Nephron progenitor cell (in vitro differentiated cells): ENCODE measurements around the gene PRRG1.

Source experiments
- DNase-seq: peaks from one replicate; pipeline ENCODE4 v3.0.0; 2021
- H3K27ac Mint-ChIP-seq: 2 replicates; pipeline ENCODE4 v1.8.0; 2021; ENCODE audit warnings: mild to moderate bottlenecking, moderate library complexity, mixed read lengths
- H3K27me3 Mint-ChIP-seq: 2 replicates; pipeline ENCODE4 v1.8.0; 2021; ENCODE audit warnings: mild to moderate bottlenecking, low read depth, mixed read lengths; ENCODE audit not compliant: poor library complexity
- H3K36me3 Mint-ChIP-seq: 2 replicates; pipeline ENCODE4 v1.8.0; 2021; ENCODE audit warnings: low read depth, mixed read lengths
- H3K4me1 Mint-ChIP-seq: 2 replicates; pipeline ENCODE4 v1.8.0; 2021; ENCODE audit warnings: mixed read lengths
- H3K4me3 Mint-ChIP-seq: 2 replicates; pipeline ENCODE4 v1.8.0; 2021; ENCODE audit warnings: mild to moderate bottlenecking, moderate library complexity, mixed read lengths
- H3K9me3 Mint-ChIP-seq: 2 replicates; pipeline ENCODE4 v1.8.0; 2021; ENCODE audit warnings: mild to moderate bottlenecking, moderate library complexity, mixed read lengths
- TF ChIP-seq, protein P1 (sequence below): fragments of 200-600 bp; sonication (generic); IDR thresholded peaks from 2 replicates; pipeline ENCODE4 v1.5.0; 2021; ENCODE audit warnings: antibody characterized with exemption

PRRG1 gene

DNA sequence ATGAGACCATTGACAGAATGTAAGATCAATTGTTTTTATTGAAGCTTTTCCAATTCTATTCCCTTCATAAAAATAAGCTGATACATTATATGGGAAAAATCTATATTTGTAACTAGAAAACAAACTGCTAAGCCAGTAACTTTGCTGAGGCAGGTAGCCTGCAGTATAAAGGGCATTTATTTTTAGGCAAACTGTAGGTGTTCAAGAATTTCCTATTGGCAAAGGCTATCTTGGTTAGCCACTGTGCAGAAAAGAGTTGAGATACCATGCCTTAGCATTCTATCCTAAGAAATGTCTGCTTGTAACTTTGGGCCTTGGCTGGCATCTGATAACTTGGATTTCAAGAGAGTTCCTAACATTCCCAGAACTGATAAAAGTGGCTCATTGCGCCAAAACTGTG lies 18.5 kb upstream of the PRRG1 start:
- H3K27me3 Mint-ChIP-seq, result peaks cover 2% of the 10 kb centered on the region
- no peak overlapping the region for H3K27ac Mint-ChIP-seq
- H3K4me3 Mint-ChIP-seq, result no peak overlapping the region
- no peak for DNase-seq
- H3K36me3 Mint-ChIP-seq, result no peaks in the 10 kb centered on the region
- TF ChIP-seq, protein P1, sequence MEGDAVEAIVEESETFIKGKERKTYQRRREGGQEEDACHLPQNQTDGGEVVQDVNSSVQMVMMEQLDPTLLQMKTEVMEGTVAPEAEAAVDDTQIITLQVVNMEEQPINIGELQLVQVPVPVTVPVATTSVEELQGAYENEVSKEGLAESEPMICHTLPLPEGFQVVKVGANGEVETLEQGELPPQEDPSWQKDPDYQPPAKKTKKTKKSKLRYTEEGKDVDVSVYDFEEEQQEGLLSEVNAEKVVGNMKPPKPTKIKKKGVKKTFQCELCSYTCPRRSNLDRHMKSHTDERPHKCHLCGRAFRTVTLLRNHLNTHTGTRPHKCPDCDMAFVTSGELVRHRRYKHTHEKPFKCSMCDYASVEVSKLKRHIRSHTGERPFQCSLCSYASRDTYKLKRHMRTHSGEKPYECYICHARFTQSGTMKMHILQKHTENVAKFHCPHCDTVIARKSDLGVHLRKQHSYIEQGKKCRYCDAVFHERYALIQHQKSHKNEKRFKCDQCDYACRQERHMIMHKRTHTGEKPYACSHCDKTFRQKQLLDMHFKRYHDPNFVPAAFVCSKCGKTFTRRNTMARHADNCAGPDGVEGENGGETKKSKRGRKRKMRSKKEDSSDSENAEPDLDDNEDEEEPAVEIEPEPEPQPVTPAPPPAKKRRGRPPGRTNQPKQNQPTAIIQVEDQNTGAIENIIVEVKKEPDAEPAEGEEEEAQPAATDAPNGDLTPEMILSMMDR, result no peak
- no peaks in the 10 kb centered on the region for H3K4me1 Mint-ChIP-seq
- peaks cover 8% of the 10 kb centered on the region for H3K9me3 Mint-ChIP-seq

DNA sequence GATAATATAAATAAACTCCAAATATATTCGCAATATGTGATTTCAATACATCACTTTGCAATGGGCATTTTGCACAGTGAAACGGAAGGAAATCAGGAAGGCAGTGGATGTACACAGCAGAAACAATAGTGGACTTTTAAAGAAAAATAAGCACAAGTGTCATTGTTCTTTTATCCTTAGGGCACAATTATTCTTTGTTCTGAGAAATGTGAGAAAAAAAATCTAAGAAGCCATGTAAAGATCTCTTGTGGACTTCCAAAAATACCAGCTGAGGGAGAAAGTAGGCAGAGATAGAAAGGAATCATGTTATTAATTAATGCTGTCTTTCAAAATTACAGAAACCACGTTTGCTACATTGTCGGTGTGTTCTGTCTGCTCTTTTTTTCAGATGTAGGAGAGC lies 17.6 kb upstream of the PRRG1 start:
- Mint-ChIP-seq H3K27me3 (peaks cover 2% of the 10 kb centered on the region), H3K4me1 (no peaks in the 10 kb centered on the region), H3K27ac (no peak overlapping the region)

DNA sequence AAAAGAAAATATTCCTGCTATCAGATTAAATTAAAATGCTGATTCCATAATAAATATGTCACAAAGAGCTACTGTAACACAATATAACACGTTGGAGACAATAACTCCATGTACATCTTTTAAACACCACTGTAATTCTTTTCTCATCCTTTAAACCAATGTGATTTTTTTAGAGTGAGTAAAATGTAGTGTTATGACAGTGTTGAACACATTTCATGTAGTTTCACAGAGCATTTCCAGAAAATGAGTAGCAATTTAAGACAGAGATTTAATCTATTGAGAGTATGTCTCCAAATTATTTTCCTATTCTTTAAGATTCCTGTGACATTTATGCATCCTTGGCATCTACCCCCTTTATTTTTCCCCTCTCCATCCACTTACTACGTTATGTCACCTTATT lies 17.1 kb upstream of the PRRG1 start:
- H3K36me3 Mint-ChIP-seq, result no peaks in the 10 kb centered on the region
- H3K4me1 Mint-ChIP-seq, result no peaks in the 10 kb centered on the region
- no peak overlapping the region for H3K4me3 Mint-ChIP-seq
- TF ChIP-seq, protein P1, result no peak
- no peaks in the 10 kb centered on the region for H3K27me3 Mint-ChIP-seq
- no peaks in the 10 kb centered on the region for H3K9me3 Mint-ChIP-seq
- DNase-seq, result no peak
- H3K27ac Mint-ChIP-seq, result no peak overlapping the region

More for the DNA sequence above, 17.6 kb upstream of the PRRG1 start:
- TF ChIP-seq, protein P1, result no peak
- H3K36me3 Mint-ChIP-seq, result no peaks in the 10 kb centered on the region
- no peak for DNase-seq
- H3K9me3 Mint-ChIP-seq, result no peaks in the 10 kb centered on the region
- no peak overlapping the region for H3K4me3 Mint-ChIP-seq

DNA sequence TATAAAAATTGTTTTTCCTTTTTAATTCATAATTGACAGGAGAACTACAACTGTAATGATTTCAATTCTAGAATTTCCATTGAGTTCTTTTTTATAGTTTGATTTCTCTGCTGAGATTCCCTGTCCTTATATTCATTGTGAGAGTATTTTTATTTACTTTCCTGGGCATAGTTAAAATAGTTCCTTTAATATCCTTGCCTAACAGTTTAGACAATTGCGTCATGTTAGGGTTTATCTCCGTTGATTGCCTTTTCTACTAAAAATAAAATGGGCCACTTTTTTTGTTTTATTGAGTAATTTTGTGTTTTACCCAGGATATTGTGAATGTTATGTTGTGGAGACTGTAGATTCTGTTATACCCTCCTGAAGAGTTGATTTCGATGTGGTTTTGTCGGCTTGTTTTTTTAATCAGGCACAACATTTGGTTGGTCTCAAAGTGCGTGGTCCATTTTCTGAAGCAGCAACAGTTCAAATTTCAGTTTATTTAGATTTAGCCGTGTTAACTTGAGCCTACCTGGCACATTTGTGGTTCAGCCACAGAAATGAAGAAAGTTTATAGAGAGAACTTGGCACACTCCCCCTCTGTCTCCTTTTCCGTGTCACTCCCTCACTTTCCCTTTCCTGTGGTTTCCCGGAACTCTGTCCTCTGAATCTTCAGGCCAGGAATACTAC lies 16.0 kb upstream of the PRRG1 start:
- no peaks in the 10 kb centered on the region for H3K27me3 Mint-ChIP-seq
- H3K9me3 Mint-ChIP-seq, result no peaks in the 10 kb centered on the region
- TF ChIP-seq, protein P1, result no peak
- H3K27ac Mint-ChIP-seq, result no peak overlapping the region
- DNase-seq, result no peak
- H3K4me1 Mint-ChIP-seq, result no peaks in the 10 kb centered on the region
- H3K4me3 Mint-ChIP-seq, result no peak overlapping the region
- H3K36me3 Mint-ChIP-seq, result no peaks in the 10 kb centered on the region

DNA sequence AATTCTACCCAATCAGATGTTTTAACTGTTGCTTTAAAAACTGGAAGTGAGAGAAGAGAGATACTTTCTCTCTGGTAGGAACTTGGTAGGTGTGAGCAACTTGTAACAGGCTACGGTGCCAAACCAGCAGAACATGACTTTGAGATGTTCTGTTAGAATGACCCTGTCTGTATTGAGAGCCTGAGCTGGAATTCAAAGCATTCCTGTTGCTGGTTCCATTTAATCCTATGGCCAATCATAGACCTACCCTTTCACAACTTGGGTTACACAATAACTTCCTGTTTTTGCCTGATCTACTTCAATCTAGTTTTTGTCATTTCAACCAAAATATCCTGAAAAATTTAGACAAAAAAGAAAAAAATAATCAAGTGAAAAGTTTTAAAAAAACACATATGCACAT lies 1.7 kb upstream of the PRRG1 start:
- Mint-ChIP-seq H3K36me3 (no peaks in the 10 kb centered on the region), H3K4me3 (no peak overlapping the region), H3K9me3 (peaks cover 15% of the 10 kb centered on the region), H3K27ac (no peak overlapping the region), H3K4me1 (peaks cover 11% of the 10 kb centered on the region), H3K27me3 (peaks cover 4% of the 10 kb centered on the region)
- DNase-seq, result no peak
- TF ChIP-seq, protein P1, result no peak

DNA sequence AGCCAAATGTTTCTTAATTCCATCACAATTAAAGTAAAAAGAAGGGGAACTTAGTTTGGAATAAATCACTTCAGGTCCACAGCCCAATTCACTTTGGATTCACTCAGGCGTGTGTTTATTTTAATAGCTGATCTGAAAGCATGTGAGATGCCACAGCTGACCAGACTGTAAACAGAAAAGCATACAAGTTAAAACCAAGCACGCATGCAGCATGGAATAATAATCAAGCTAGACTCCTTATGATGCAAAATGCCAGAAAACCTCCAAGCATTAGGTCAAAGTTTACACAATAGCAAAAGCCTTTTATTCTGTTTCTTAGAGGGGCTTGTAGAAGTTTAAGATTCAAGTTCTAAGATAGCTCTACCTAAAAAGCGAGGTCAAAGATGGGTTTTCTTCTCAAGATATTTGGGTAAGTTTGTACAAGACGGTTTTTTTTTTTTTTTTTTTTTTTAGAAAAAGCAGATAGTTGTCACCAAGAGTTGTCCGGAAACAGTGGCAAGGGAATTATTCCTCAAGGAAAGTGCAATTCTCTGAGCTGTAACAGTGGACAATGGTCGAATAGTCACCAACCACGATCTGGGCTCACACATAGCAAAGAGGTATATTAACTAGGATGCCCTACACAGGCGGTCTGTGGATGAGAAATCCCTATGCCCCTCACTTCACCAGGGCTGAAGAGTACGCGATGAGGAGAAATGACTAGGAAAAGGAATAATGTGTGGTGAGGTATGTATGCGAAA lies 763 bp upstream of the PRRG1 start:
- Mint-ChIP-seq H3K27me3 (peaks cover 4% of the 10 kb centered on the region), H3K27ac (no peak overlapping the region)

More for the DNA sequence above, 763 bp upstream of the PRRG1 start:
- DNase-seq, result no peak
- no peaks in the 10 kb centered on the region for H3K36me3 Mint-ChIP-seq
- peak overlapping the region; percentile 91 for H3K4me3 Mint-ChIP-seq
- peaks cover 15% of the 10 kb centered on the region for H3K9me3 Mint-ChIP-seq
- peaks cover 11% of the 10 kb centered on the region for H3K4me1 Mint-ChIP-seq
- TF ChIP-seq, protein P1, result no peak
